Muscle layer of colon (tissue), 2 donors: ENCODE data around the gene SLC25A24.
"Not testable (repeated sequence)": the region's sequence is repeated elsewhere in the genome, so short reads cannot be mapped to it uniquely, and the experiment has no call there.

ENCODE experiments used
- H3K27ac ChIP-seq: one replicate; pipeline ENCODE4 v1.7.0; 2013; ENCODE audit warnings: low read depth, mild to moderate bottlenecking, low read length, moderate library complexity
- H3K27me3 ChIP-seq, 2 donors: one replicate each; pipeline ENCODE4 v1.7.0; 2013; ENCODE audit warnings: low read length in 2 of 2, mild to moderate bottlenecking in 2 of 2; ENCODE audit not compliant: insufficient read depth in 2 of 2, control insufficient read depth in 1 of 2
- H3K36me3 ChIP-seq: one replicate; pipeline ENCODE4 v1.7.0; 2013; ENCODE audit warnings: mild to moderate bottlenecking, low read length; ENCODE audit not compliant: insufficient read depth
- H3K4me1 ChIP-seq: one replicate; pipeline ENCODE4 v1.7.0; 2013; ENCODE audit warnings: mild to moderate bottlenecking, low read length; ENCODE audit not compliant: insufficient read depth
- H3K4me3 ChIP-seq, 2 donors: one replicate each; pipeline ENCODE4 v1.7.0; 2013; ENCODE audit warnings: low read length in 2 of 2, low read depth in 1 of 2, mild to moderate bottlenecking in 1 of 2, moderate library complexity in 1 of 2
- H3K9ac ChIP-seq: one replicate; pipeline ENCODE4 v1.7.0; 2013; ENCODE audit warnings: low read length
- H3K9me3 ChIP-seq: one replicate; pipeline ENCODE4 v1.7.0; 2013; ENCODE audit warnings: mild to moderate bottlenecking, low read length
- donor health status: abdominal sarcoma.
- donor health status: Adenocarcinoma of cecum.

The SLC25A24 gene

DNA sequence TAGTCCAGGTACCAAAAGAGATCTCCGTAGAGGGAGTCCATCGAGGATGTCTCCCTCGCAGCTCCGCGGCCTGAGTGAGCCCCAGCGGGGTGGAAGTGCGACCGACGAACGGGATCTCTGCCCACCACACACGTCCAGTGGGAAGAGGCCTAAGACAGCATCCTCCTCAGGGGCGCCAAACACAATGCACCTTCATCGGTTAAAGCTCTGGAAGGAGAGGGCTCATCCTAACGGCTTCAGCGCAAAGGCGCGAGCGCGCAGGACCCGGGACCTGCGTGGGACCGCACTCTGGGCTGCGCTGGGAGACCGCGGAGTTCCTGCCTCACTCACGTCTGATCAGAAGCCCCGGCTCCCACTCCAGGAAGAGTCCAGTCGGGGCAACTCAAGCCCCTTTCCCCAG lies 7.6 kb downstream of the SLC25A24 start:
- Histone ChIP-seq H3K9me3 (no peaks in the 10 kb centered on the region), H3K9ac (no peak overlapping the region), H3K4me3 (no peak overlapping the region), H3K27ac (no peak overlapping the region), H3K4me1 (no peaks in the 10 kb centered on the region), H3K36me3 (peaks cover 15% of the 10 kb centered on the region), H3K27me3 (no peaks in the 10 kb centered on the region)

DNA sequence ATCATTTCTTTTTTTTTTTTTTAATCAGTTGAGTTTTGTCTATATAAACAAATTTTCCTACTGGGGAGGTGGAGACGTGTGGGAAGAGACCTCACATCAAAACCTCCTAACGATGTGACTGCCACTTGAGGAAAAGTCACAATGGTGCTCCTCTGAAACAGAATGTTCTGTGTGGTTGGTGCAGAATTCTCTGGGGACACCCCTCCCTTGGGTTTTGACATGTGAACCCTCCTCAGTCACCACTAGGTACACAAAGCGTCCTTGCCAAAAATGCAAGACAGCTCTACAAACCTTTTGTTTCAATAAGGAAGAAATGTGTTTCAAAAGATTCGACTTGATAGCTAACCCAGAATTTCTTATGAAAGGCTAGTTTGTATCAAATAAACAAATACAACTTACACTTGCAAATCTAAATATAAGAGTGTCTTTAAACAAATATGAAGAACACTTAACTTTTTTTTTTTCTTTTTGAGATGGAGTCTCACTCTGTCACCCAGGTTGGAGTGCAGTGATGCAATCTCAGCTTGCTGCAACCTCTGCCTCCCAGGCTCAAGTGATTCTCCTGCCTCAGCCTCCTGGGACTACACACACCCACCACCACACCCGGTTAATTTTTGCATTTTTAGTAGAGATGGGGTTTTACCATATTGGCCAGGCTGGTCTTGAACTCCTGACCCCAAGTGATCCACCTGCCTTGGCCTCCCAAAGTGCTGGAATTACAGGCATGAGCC lies 9.3 kb downstream of the SLC25A24 start:
- peaks cover 15% of the 10 kb centered on the region for H3K36me3 ChIP-seq
- no peak overlapping the region for H3K9ac ChIP-seq
- H3K9me3 ChIP-seq = no peaks in the 10 kb centered on the region
- no peaks in the 10 kb centered on the region for H3K4me1 ChIP-seq
- H3K4me3 ChIP-seq = no peak overlapping the region
- H3K27me3 ChIP-seq = no peaks in the 10 kb centered on the region
- H3K27ac ChIP-seq = no peak overlapping the region

DNA sequence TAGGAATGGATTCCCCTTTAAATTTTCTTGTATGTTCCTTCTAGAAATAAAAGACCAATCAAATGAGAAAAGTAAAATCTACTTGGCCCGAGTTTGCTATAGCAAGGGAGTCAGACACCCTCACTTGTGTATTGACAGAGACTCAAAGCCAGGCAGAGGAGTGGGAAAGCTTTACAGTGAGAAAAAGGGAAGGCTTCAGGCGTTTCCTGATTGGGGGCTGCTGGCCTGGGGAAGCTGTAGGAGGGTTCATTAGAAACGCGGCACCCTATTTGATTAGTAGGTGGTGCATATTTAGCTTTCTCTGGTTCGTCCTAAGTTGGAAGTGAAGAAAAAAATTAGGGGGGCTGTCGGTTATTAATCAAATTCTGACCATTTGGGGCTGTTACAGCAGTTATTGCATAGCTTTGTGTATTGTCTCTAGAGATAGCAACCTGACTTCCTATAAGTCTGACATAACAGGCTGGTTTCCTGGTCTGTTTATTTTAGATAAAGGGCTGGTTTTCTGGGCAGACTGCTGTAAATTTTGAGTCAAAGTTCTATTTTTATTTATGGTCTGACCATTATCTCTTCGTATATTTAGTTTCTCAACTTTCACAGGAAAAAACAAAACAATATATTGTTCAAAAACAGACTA lies 10.0 kb downstream of the SLC25A24 start:
- H3K9ac ChIP-seq = no peak overlapping the region
- no peaks in the 10 kb centered on the region for H3K4me1 ChIP-seq
- H3K4me3 ChIP-seq = no peak overlapping the region
- no peaks in the 10 kb centered on the region for H3K9me3 ChIP-seq
- no peak overlapping the region for H3K27ac ChIP-seq
- H3K36me3 ChIP-seq = peaks cover 9% of the 10 kb centered on the region
- no peaks in the 10 kb centered on the region for H3K27me3 ChIP-seq

GRCh38 chr1:108188801-108189200 lies 11.3 kb downstream of the SLC25A24 start:
- Histone ChIP-seq H3K9me3 (no peaks in the 10 kb centered on the region), H3K4me3 (no peak overlapping the region), H3K27me3 (no peaks in the 10 kb centered on the region), H3K36me3 (peaks cover 14% of the 10 kb centered on the region), H3K4me1 (no peaks in the 10 kb centered on the region), H3K9ac (no peak overlapping the region), H3K27ac (no peak overlapping the region)

DNA sequence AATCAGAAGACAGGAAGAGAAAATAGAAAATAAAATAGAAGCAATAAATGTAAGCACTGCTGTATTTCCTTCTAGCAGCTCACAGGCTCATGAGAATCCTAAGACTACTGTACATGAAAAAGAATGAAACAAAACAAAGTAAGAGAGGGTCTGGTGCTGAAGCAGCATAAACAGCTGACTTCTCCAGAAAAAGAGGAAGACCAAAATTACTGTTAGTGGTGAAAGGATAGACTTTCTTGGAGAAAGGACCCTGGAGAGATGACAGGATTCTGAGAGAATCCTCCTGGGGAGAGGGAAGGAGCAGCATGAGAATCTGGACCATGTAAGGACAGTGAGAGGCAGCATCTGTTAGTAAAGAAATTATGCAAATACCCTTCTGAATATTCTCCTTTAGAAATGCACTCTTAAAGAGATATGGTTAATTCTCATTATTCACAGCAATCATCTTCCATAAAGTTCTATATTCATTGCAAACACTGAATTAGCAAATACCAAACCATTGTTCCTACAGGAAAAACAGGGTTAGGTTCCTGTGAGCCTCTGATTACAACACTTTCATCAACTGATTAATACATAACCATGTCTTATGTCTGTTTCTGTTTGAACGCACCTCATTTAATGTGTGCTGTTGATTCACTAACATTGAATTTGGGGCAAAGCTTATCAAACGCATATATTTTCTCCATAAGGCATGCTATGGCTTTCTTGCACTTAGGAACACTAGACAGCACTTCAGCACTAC lies 17.0 kb downstream of the SLC25A24 start:
- peaks cover 23% of the 10 kb centered on the region for H3K36me3 ChIP-seq
- H3K4me1 ChIP-seq = no peaks in the 10 kb centered on the region
- no peak overlapping the region for H3K27ac ChIP-seq
- no peak overlapping the region for H3K9ac ChIP-seq
- no peak overlapping the region for H3K4me3 ChIP-seq
- no peaks in the 10 kb centered on the region for H3K9me3 ChIP-seq
- no peaks in the 10 kb centered on the region for H3K27me3 ChIP-seq

DNA sequence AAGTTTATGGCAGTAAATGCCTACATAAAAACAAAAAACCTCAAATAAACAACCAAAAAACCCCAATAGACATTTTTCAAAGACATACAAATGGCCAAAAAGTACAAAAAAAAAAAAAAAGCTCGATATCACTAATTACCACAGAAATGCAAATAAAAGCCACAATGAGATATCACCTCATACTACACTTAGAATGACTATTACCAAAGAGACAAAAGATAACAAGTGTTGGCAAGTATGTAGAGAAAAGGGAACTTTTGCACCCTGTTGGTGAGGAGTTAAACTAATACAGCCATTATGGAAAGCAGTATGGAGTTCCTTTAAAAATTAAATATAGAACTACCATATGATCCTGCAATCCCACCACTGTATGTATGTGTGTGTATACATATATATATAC lies 21.1 kb downstream of the SLC25A24 start:
- Histone ChIP-seq H3K36me3 (peaks cover 26% of the 10 kb centered on the region), H3K27me3 (no peaks in the 10 kb centered on the region), H3K9me3 (no peaks in the 10 kb centered on the region), H3K4me3 (no peak overlapping the region), H3K9ac (no peak overlapping the region), H3K4me1 (no peaks in the 10 kb centered on the region), H3K27ac (no peak overlapping the region)

DNA sequence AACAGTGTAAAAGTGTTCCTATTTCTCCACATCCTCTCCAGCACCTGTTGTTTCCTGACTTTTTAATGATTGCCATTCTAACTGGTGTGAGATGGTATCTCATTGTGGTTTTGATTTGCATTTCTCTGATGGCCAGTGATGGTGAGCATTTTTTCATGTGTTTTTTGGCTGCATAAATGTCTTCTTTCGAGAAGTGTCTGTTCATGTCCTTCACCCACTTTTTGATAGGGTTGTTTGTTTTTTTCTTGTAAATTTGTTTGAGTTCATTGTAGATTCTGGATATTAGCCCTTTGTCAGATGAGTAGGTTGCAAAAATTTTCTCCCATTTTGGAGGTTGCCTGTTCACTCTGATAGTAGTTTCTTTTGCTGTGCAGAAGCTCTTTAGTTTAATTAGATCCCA lies 37.7 kb downstream of the SLC25A24 start:
- H3K9ac ChIP-seq, H3K4me3 ChIP-seq, H3K27ac ChIP-seq, H3K27me3 ChIP-seq, H3K9me3 ChIP-seq, H3K36me3 ChIP-seq, H3K4me1 ChIP-seq: not testable (repeated sequence)

- not testable (repeated sequence) for H3K4me3 ChIP-seq, H3K27me3 ChIP-seq, H3K27ac ChIP-seq, H3K36me3 ChIP-seq, H3K4me1 ChIP-seq, H3K9me3 ChIP-seq, H3K9ac ChIP-seq
These were observed 40.2 kb downstream of the SLC25A24 start for GRCh38 chr1:108159951-108160350.

GRCh38 chr1:108158893-108159453 lies 41.2 kb downstream of the SLC25A24 start:
- H3K4me3 ChIP-seq = no peak overlapping the region
- H3K4me1 ChIP-seq = no peaks in the 10 kb centered on the region
- no peak overlapping the region for H3K9ac ChIP-seq
- peaks cover 12% of the 10 kb centered on the region for H3K36me3 ChIP-seq
- no peaks in the 10 kb centered on the region for H3K27me3 ChIP-seq
- no peaks in the 10 kb centered on the region for H3K9me3 ChIP-seq
- H3K27ac ChIP-seq = no peak overlapping the region

DNA sequence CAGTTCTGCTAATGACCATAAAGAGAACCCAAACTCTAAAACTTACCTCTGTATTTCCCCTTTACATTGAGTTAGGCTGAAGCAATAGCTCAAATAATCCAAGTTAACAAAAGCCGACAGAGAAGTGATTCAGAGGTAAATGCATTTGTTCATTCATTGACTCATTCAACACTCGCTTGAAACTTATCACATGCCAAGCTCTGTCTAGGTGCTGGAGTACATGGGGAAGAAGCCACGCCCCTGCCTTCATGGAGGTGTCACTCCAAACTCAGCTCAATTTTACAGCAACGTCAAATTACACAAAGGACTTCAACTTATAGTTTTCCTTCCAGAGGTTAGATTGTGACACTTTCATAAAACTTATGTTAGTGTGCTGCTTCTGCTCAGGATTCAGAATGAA lies 45.8 kb downstream of the SLC25A24 start:
- Histone ChIP-seq H3K4me1 (no peaks in the 10 kb centered on the region), H3K36me3 (peaks cover 20% of the 10 kb centered on the region), H3K4me3 (no peak overlapping the region), H3K9me3 (no peaks in the 10 kb centered on the region), H3K9ac (no peak overlapping the region), H3K27me3 (no peaks in the 10 kb centered on the region), H3K27ac (no peak overlapping the region)

DNA sequence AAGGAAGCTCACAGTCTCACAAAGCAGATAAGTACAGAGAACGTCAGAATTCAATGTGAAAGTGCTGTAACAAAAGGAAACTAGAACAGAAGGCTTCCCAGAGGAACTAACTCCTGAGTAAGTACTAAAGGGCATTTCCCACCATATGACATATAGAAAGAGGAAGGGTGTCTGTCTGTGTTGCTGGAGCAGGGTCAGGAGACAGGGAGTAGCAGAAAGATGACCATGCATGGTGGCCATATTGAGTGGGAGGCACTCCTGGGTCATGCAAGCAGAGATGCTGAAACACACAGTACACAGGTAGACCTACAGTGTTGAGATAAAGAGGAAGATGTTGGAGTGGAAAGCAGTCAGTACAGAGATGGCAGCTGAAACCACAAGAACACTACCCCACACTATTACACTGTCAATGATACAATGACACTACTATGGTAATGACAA lies 47.3 kb downstream of the SLC25A24 start:
- Histone ChIP-seq H3K27me3 (no peaks in the 10 kb centered on the region), H3K4me1 (no peaks in the 10 kb centered on the region), H3K9me3 (no peaks in the 10 kb centered on the region), H3K4me3 (no peak overlapping the region), H3K27ac (no peak overlapping the region), H3K36me3 (peaks cover 30% of the 10 kb centered on the region), H3K9ac (no peak overlapping the region)
